CD14-positive monocyte (primary cell): ENCODE data around the gene ALDH16A1. TPM values are rescaled to one million over a fixed set of nuclear protein-coding genes. Genes with fewer than 3 reads are reported as not detected.

ENCODE experiments used
- DNase-seq, 3 donors: peaks; one replicate each; pipeline ENCODE4 v3.0.0-alpha.2; 2011 to 2022
- H2AFZ ChIP-seq: 2 replicates; pipeline ENCODE4 v1.6.0; 2012; ENCODE audit warnings: mild to moderate bottlenecking, low read depth, low read length, inconsistent platforms; ENCODE audit not compliant: insufficient read depth, poor library complexity, severe bottlenecking
- H3K27ac ChIP-seq, 2 donors: 1 replicate in 1 of 2; 2 replicates in 1 of 2; pipeline ENCODE4 v1.5.1; 2012 to 2013; ENCODE audit warnings: low read length in 2 of 2, control low read depth in 1 of 2, inconsistent platforms in 1 of 2, low read depth in 1 of 2, mild to moderate bottlenecking in 1 of 2
- H3K27me3 ChIP-seq, 2 donors: one replicate each; pipeline versions ENCODE4 v1.6.0 to v1.6.1; 2011 to 2013; ENCODE audit warnings: low read length in 2 of 2; ENCODE audit not compliant: control insufficient read depth in 2 of 2, insufficient read depth in 2 of 2
- H3K36me3 ChIP-seq, 2 donors: replicated peaks in 1 of 2; 1 replicate in 1 of 2; 2 replicates in 1 of 2; pipeline versions ENCODE4 v1.5.1 to v1.6.1; 2012 to 2013; ENCODE audit warnings: low read length in 2 of 2, control low read depth in 1 of 2, inconsistent platforms in 1 of 2, mild to moderate bottlenecking in 1 of 2; ENCODE audit not compliant: insufficient read depth in 2 of 2, control insufficient read depth in 1 of 2
- H3K4me1 ChIP-seq, 2 donors: 1 replicate in 1 of 2; 2 replicates in 1 of 2; pipeline versions ENCODE4 v1.5.1 to v1.6.1; 2012 to 2013; ENCODE audit warnings: low read length in 2 of 2, control low read depth in 1 of 2, inconsistent platforms in 1 of 2, mild to moderate bottlenecking in 1 of 2, moderate library complexity in 1 of 2; ENCODE audit not compliant: insufficient read depth in 2 of 2, control insufficient read depth in 1 of 2
- H3K4me2 ChIP-seq: replicated peaks from 2 replicates; pipeline ENCODE3; 2012; ENCODE audit warnings: low read length, moderate library complexity, mild to moderate bottlenecking; ENCODE audit not compliant: poor library complexity, severe bottlenecking; ENCODE audit errors: extremely low read depth
- H3K4me3 ChIP-seq, 3 experiments: fragments of 200-600 bp in 1 of 3; sonication (generic) in 1 of 3; replicated peaks in 1 of 3; 1 replicate in 2 of 3; 2 replicates in 1 of 3; pipeline ENCODE4 v1.5.1; 2011 to 2013; ENCODE audit warnings: low read length in 3 of 3, mild to moderate bottlenecking in 3 of 3, control low read depth in 2 of 3, low read depth in 2 of 3, inconsistent platforms in 1 of 3, moderate library complexity in 1 of 3
- H3K79me2 ChIP-seq: 2 replicates; pipeline ENCODE4 v1.6.0; 2012; ENCODE audit warnings: mild to moderate bottlenecking, control low read depth, inconsistent platforms, low read length, moderate library complexity; ENCODE audit not compliant: insufficient read depth
- H3K9ac ChIP-seq: 2 replicates; pipeline ENCODE4 v1.6.0; 2017; ENCODE audit warnings: low read length, mild to moderate bottlenecking; ENCODE audit not compliant: insufficient read depth, poor library complexity, severe bottlenecking
- H3K9me3 ChIP-seq, 2 donors: replicated peaks in 1 of 2; 1 replicate in 1 of 2; 2 replicates in 1 of 2; pipeline versions ENCODE4 v1.5.1 to v1.6.1; 2012 to 2013; ENCODE audit warnings: low read length in 2 of 2, control low read depth in 1 of 2; ENCODE audit not compliant: control insufficient read depth in 1 of 2, insufficient read depth in 1 of 2
- H4K20me1 ChIP-seq: 2 replicates; pipeline ENCODE4 v1.6.0; 2012; ENCODE audit warnings: mild to moderate bottlenecking, low read length, control low read depth, moderate library complexity; ENCODE audit not compliant: insufficient read depth
- H3K27ac Mint-ChIP-seq, 7 donors: one replicate each; pipeline ENCODE4 v1.8.0; 2020; ENCODE audit warnings: mild to moderate bottlenecking in 7 of 7, mixed read lengths in 7 of 7, moderate library complexity in 6 of 7, inconsistent platforms in 2 of 7
- H3K27me3 Mint-ChIP-seq, 3 donors: one replicate each; pipeline ENCODE4 v1.8.0; 2021 to 2022; ENCODE audit warnings: low read depth in 3 of 3, mild to moderate bottlenecking in 3 of 3, mixed read lengths in 3 of 3, moderate library complexity in 3 of 3, inconsistent platforms in 1 of 3
- H3K36me3 Mint-ChIP-seq, 2 donors: one replicate each; pipeline ENCODE4 v1.8.0; 2020; ENCODE audit warnings: mixed read lengths in 2 of 2, inconsistent platforms in 1 of 2, mild to moderate bottlenecking in 1 of 2
- H3K4me1 Mint-ChIP-seq: one replicate; pipeline ENCODE4 v1.8.0; 2020; ENCODE audit warnings: mild to moderate bottlenecking, mixed read lengths
- H3K4me3 Mint-ChIP-seq, 2 donors: one replicate each; pipeline ENCODE4 v1.8.0; 2020; ENCODE audit warnings: mild to moderate bottlenecking in 2 of 2, mixed read lengths in 2 of 2, moderate library complexity in 1 of 2
- H3K9me3 Mint-ChIP-seq, 7 donors: one replicate each; pipeline ENCODE4 v1.8.0; 2020 to 2022; ENCODE audit warnings: mixed read lengths in 7 of 7, mild to moderate bottlenecking in 6 of 7, moderate library complexity in 6 of 7, inconsistent platforms in 2 of 7
- CTCF ChIP-seq: fragments of 200-600 bp; IDR thresholded peaks from one replicate; pipeline ENCODE4 v1.8.0; 2022; ENCODE audit warnings: antibody characterized with exemption, mild to moderate bottlenecking
- WGBS: methylation state at CpG from one replicate; pipeline ENCODE4 v1.1.5; 2013; ENCODE audit warnings: missing lambda C conversion rate; ENCODE audit not compliant: insufficient coverage; 5-methylcytosine and 5-hydroxymethylcytosine counted together
- intact Hi-C, 2 donors: fragments of 100-400 bp; cut with micrococcal nuclease; formaldehyde crosslinking; loops; one replicate each; pipeline versions ENCODE4 v1.15.0 to v1.15.1; 2023
- polyA plus RNA-seq, 3 donors: library from polyadenylated mRNA; depleted of rRNA in 1 of 3; unstranded in 2 of 3; stranded (reverse) in 1 of 3; fragments of 300-500 nt in 2 of 3; fragments of >200 nt in 1 of 3; fragmentation: Illumina TruSeq in 2 of 3; gene quantifications; 1 replicate in 2 of 3; 2 replicates in 1 of 3; pipeline ENCODE4 v1.2.3, GENCODE V29; 2012 to 2021

Gene ALDH16A1
- polyA plus RNA-seq, 3 donors = 30.8 to 39.5 (median 31.2) TPM

GRCh38 chr19:49497789-49498103 lies 44.7 kb downstream of the ALDH16A1 start:
- peak overlapping the region in 1 of 2 donors; percentile 91 for H3K4me3 Mint-ChIP-seq
- DNase-seq = no peak
- peaks cover 40% of the 10 kb centered on the region for H3K4me1 Mint-ChIP-seq
- H3K9me3 Mint-ChIP-seq = peaks cover 0 to 1% (median 0%) of the 10 kb centered on the region in 7 donors
- intact Hi-C loops = loop anchor here (5.0 to 10.0 kb wide), 4 partner anchors 45 to 180 kb away; partner anchors contain the start of genes PRMT1 (in 2 of the 2), ALDH16A1 (in 1 of the 2), PIH1D1 (in 1 of the 2) and RRAS (in 1 of the 2)
- Histone ChIP-seq H3K4me2 (peak overlapping the region; percentile 90), H2AFZ (no peak overlapping the region), H3K4me1 (peaks cover 47 to 52% of the 10 kb centered on the region in 2 donors), H3K9ac (no peak overlapping the region), H4K20me1 (peaks cover 32% of the 10 kb centered on the region), H3K27me3 (no peaks in the 10 kb centered on the region), H3K36me3 (peaks cover 26 to 31% of the 10 kb centered on the region in 2 donors), H3K4me3 (peak overlapping the region in 1 of 3 experiments; percentile 98), H3K9me3 (no peaks in the 10 kb centered on the region), H3K27ac (peak overlapping the region in 1 of 2 donors; percentile 92), H3K79me2 (peaks cover 22% of the 10 kb centered on the region)
- 94% methylated on average over 10 of the region's 12 CpGs for WGBS
- peaks cover 28 to 29% of the 10 kb centered on the region in 2 donors for H3K36me3 Mint-ChIP-seq
- no peak for TF ChIP-seq CTCF
- peak overlapping the region in 5 of 7 donors; percentile 31 to 99 (median 97) for H3K27ac Mint-ChIP-seq
- peaks cover 9 to 18% (median 12%) of the 10 kb centered on the region in 3 donors for H3K27me3 Mint-ChIP-seq

GRCh38 chr19:49498475-49498874 lies 45.5 kb downstream of the ALDH16A1 start:
- no peak overlapping the region for H3K27ac Mint-ChIP-seq
- H3K4me1 Mint-ChIP-seq = peaks cover 40% of the 10 kb centered on the region

More at GRCh38 chr19:49498475-49498874, 45.5 kb downstream of the ALDH16A1 start:
- H3K9ac ChIP-seq = no peak overlapping the region
- Mint-ChIP-seq H3K4me3 (peak overlapping the region in 1 of 2 donors; percentile 52), H3K27me3 (peaks cover 9 to 18% (median 14%) of the 10 kb centered on the region in 3 donors), H3K9me3 (peaks cover 0 to 1% (median 0%) of the 10 kb centered on the region in 7 donors), H3K36me3 (peaks cover 25 to 28% of the 10 kb centered on the region in 2 donors)
- TF ChIP-seq CTCF = no peak
- H3K9me3 ChIP-seq = no peaks in the 10 kb centered on the region
- H4K20me1 ChIP-seq = peaks cover 32% of the 10 kb centered on the region
- peaks cover 22% of the 10 kb centered on the region for H3K79me2 ChIP-seq
- DNase-seq = no peak
- intact Hi-C loops = loop anchor here (5.0 to 10.0 kb wide), 4 partner anchors 46 to 179 kb away; partner anchors contain the start of genes PRMT1 (in 2 of the 2), ALDH16A1 (in 1 of the 2), PIH1D1 (in 1 of the 2) and RRAS (in 1 of the 2)
- no peaks in the 10 kb centered on the region for H3K27me3 ChIP-seq
- H2AFZ ChIP-seq = no peak overlapping the region
- peaks cover 47 to 52% of the 10 kb centered on the region in 2 donors for H3K4me1 ChIP-seq
- H3K4me3 ChIP-seq = no peak overlapping the region
- H3K27ac ChIP-seq = no peak overlapping the region
- H3K4me2 ChIP-seq = no peak overlapping the region
- peaks cover 26% of the 10 kb centered on the region in 2 donors for H3K36me3 ChIP-seq
- 93% methylated on average over 2 of the region's 7 CpGs for WGBS
